NT2/D1 (cell line): ENCODE results near the gene ARMC9.

Experiments
- SUZ12 ChIP-seq: IDR thresholded peaks from 2 replicates; pipeline ENCODE4 v1.6.1; 2011; ENCODE audit not compliant: insufficient read length, insufficient read depth; ENCODE audit errors: extremely low read depth
- YY1 ChIP-seq: IDR thresholded peaks from 2 replicates; pipeline ENCODE4 v1.6.1; 2011; ENCODE audit not compliant: insufficient read length, insufficient read depth
- ZNF274 ChIP-seq: IDR thresholded peaks from 2 replicates; pipeline ENCODE4 v1.6.1; 2011; ENCODE audit warnings: mild to moderate bottlenecking, low read depth, low read length

GRCh38 chr2:231332872-231333500, 134.6 kb downstream of the ARMC9 start:
- TF ChIP-seq SUZ12 (no peak), ZNF274 (no peak), YY1 (no peak)
